Suprapubic skin (tissue), 4 donors: ENCODE measurements around the gene POGLUT2. TPM values are rescaled to one million over a fixed set of nuclear protein-coding genes. Genes with fewer than 3 reads are reported as not detected.

Source experiments
- DNase-seq, 2 donors: peaks; one replicate each; pipeline ENCODE4 v3.0.0-alpha.2; 2019; ENCODE audit warnings: low spot score in 2 of 2
- H3K27ac ChIP-seq: fragments of 200-600 bp; sonication (generic); one replicate; pipeline ENCODE4 v1.5.1; 2019
- H3K27me3 ChIP-seq: fragments of 200-600 bp; sonication (generic); one replicate; pipeline ENCODE4 v1.5.1; 2019
- H3K36me3 ChIP-seq: fragments of 200-600 bp; sonication (generic); one replicate; pipeline ENCODE4 v1.5.1; 2019
- H3K4me1 ChIP-seq: fragments of 200-600 bp; sonication (generic); one replicate; pipeline ENCODE4 v1.5.1; 2019
- H3K4me3 ChIP-seq: fragments of 200-600 bp; sonication (generic); one replicate; pipeline ENCODE4 v1.5.1; 2019; ENCODE audit warnings: mild to moderate bottlenecking
- H3K9me3 ChIP-seq: fragments of 200-600 bp; sonication (generic); one replicate; pipeline ENCODE4 v1.5.1; 2019
- EP300 ChIP-seq: sonication (generic); formaldehyde crosslinking; IDR thresholded peaks from one replicate; pipeline ENCODE4 v1.6.1; 2017; ENCODE audit warnings: antibody characterized with exemption
- POLR2A ChIP-seq, 2 donors: fragments of 450-650 bp; IDR thresholded peaks; one replicate each; pipeline ENCODE4 v1.6.1; 2017; ENCODE audit warnings: antibody characterized with exemption in 2 of 2, mild to moderate bottlenecking in 2 of 2, moderate library complexity in 2 of 2
- POLR2AphosphoS5 ChIP-seq, 3 donors: sonication (generic); formaldehyde crosslinking; IDR thresholded peaks; one replicate each; pipeline ENCODE4 v1.6.1; 2017; ENCODE audit warnings: antibody characterized with exemption in 3 of 3
- WGBS: methylation state at CpG from one replicate; pipeline ENCODE4 v1.1.5; 2018; 5-methylcytosine and 5-hydroxymethylcytosine counted together
- total RNA-seq, 4 donors: library from RNA; depleted of rRNA; stranded (reverse); fragments of >200 nt; gene quantifications; one replicate each; pipeline ENCODE4 v1.1.0, GENCODE V29; 2016
- TF ChIP-seq, protein P1 (sequence below), 2 donors: fragments of 200-600 bp in 1 of 2; fragments of 450-650 bp in 1 of 2; sonication (generic) in 1 of 2; IDR thresholded peaks; one replicate each; pipeline ENCODE4 v1.5.1; 2016 to 2019; ENCODE audit warnings: antibody characterized with exemption in 2 of 2, mild to moderate bottlenecking in 1 of 2, moderate library complexity in 1 of 2

POGLUT2 gene
- total RNA-seq, 4 donors from 2014 or later, result 2.5 to 2.8 (median 2.7) TPM

- Histone ChIP-seq H3K4me1 (no peaks in the 10 kb centered on the region), H3K9me3 (no peaks in the 10 kb centered on the region), H3K4me3 (no peak overlapping the region), H3K27me3 (peaks cover 3% of the 10 kb centered on the region), H3K36me3 (no peaks in the 10 kb centered on the region), H3K27ac (no peak overlapping the region)
- TF ChIP-seq, protein P1, sequence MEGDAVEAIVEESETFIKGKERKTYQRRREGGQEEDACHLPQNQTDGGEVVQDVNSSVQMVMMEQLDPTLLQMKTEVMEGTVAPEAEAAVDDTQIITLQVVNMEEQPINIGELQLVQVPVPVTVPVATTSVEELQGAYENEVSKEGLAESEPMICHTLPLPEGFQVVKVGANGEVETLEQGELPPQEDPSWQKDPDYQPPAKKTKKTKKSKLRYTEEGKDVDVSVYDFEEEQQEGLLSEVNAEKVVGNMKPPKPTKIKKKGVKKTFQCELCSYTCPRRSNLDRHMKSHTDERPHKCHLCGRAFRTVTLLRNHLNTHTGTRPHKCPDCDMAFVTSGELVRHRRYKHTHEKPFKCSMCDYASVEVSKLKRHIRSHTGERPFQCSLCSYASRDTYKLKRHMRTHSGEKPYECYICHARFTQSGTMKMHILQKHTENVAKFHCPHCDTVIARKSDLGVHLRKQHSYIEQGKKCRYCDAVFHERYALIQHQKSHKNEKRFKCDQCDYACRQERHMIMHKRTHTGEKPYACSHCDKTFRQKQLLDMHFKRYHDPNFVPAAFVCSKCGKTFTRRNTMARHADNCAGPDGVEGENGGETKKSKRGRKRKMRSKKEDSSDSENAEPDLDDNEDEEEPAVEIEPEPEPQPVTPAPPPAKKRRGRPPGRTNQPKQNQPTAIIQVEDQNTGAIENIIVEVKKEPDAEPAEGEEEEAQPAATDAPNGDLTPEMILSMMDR (IDR thresholded peaks at IDR 0.05), result no peak
- TF ChIP-seq POLR2AphosphoS5 (IDR thresholded peaks at IDR 0.05), result no peak
- DNase-seq, result no peak
These were observed 56.3 kb downstream of the POGLUT2 start for GRCh38 chr13:102742506-102742905.

GRCh38 chr13:102742101-102742500 lies 56.7 kb downstream of the POGLUT2 start:
- DNase-seq, result no peak
- TF ChIP-seq, protein P1 (IDR thresholded peaks at IDR 0.05), result no peak
- TF ChIP-seq POLR2A (IDR thresholded peaks at IDR 0.05), result no peak
- TF ChIP-seq EP300, result no peak
- no peak for TF ChIP-seq POLR2AphosphoS5 (IDR thresholded peaks at IDR 0.05)
- 51% methylated on average over 1 of the region's 1 CpG for WGBS

More at GRCh38 chr13:102742101-102742500, 56.7 kb downstream of the POGLUT2 start:
- H3K4me1 ChIP-seq, result no peaks in the 10 kb centered on the region
- H3K9me3 ChIP-seq, result no peaks in the 10 kb centered on the region
- H3K27me3 ChIP-seq, result peaks cover 5% of the 10 kb centered on the region
- no peaks in the 10 kb centered on the region for H3K36me3 ChIP-seq
- H3K4me3 ChIP-seq, result no peak overlapping the region
- no peak overlapping the region for H3K27ac ChIP-seq

Other genes with a start within 250 kb of the POGLUT2 start
- 10 to 100 TPM; 26.2 to 61.0 (median 30.5) TPM for gene TPP2, start 202.0 kb downstream of the POGLUT2 start, total RNA-seq
- gene METTL21C, start 103.9 kb downstream of the POGLUT2 start, total RNA-seq, result not detected
- gene TEX30, start 25.2 kb downstream of the POGLUT2 start, total RNA-seq, result 10 to 100 TPM in 1 of 4 donors, 1 to 10 TPM in 3; 4.4 to 11.5 (median 6.8) TPM
- 10 to 100 TPM in 2 of 4 donors, 1 to 10 TPM in 2; 3.3 to 21.1 (median 7.3) TPM for gene BIVM, start 143 bp upstream of the POGLUT2 start, total RNA-seq
- 100 to 1,000 TPM in 1 of 4 donors, 10 to 100 TPM in 3; 31.6 to 144 (median 52.2) TPM for gene ERCC5, start 47.1 kb upstream of the POGLUT2 start, total RNA-seq